Liver (tissue), 9 donors: Measurements from ENCODE around the gene LDB2. TPM values are rescaled to one million over a fixed set of nuclear protein-coding genes. Genes with fewer than 3 reads are reported as not detected.

ENCODE experiments used
- DNase-seq: peaks from one replicate; pipeline ENCODE4 v3.0.0-alpha.2; 2017; ENCODE audit warnings: low spot score
- H3K27ac ChIP-seq, 2 donors: one replicate each; pipeline ENCODE4 v1.7.0; 2013; ENCODE audit warnings: inconsistent platforms in 2 of 2, low read length in 2 of 2, control low read depth in 1 of 2, low read depth in 1 of 2, mild to moderate bottlenecking in 1 of 2
- H3K27me3 ChIP-seq, 4 donors: one replicate each; pipeline versions ENCODE4 v1.6.1 to v1.7.0; 2013; ENCODE audit warnings: low read length in 3 of 4, inconsistent platforms in 1 of 4, mild to moderate bottlenecking in 1 of 4, moderate library complexity in 1 of 4; ENCODE audit not compliant: control insufficient read depth in 4 of 4, insufficient read depth in 4 of 4
- H3K36me3 ChIP-seq, 4 donors: one replicate each; pipeline versions ENCODE4 v1.6.1 to v1.7.0; 2013; ENCODE audit warnings: low read length in 3 of 4, mild to moderate bottlenecking in 3 of 4, low read depth in 1 of 4, moderate library complexity in 1 of 4; ENCODE audit not compliant: control insufficient read depth in 4 of 4, insufficient read depth in 3 of 4
- H3K4me1 ChIP-seq, 4 donors: one replicate each; pipeline versions ENCODE4 v1.6.1 to v1.7.0; 2013; ENCODE audit warnings: low read length in 3 of 4, mild to moderate bottlenecking in 3 of 4, moderate library complexity in 1 of 4; ENCODE audit not compliant: control insufficient read depth in 4 of 4, insufficient read depth in 4 of 4
- H3K4me3 ChIP-seq, 3 donors: one replicate each; pipeline versions ENCODE4 v1.6.1 to v1.7.0; 2013; ENCODE audit warnings: low read length in 3 of 3, control low read depth in 1 of 3, low read depth in 1 of 3, mild to moderate bottlenecking in 1 of 3
- H3K9ac ChIP-seq, 2 donors: one replicate each; pipeline ENCODE4 v1.7.0; 2013; ENCODE audit warnings: low read length in 2 of 2, mild to moderate bottlenecking in 2 of 2, moderate library complexity in 2 of 2, control low read depth in 1 of 2, low read depth in 1 of 2
- H3K9me3 ChIP-seq, 4 donors: one replicate each; pipeline versions ENCODE4 v1.6.1 to v1.7.0; 2013; ENCODE audit warnings: low read length in 3 of 4; ENCODE audit not compliant: control insufficient read depth in 4 of 4
- ATF3 ChIP-seq: IDR thresholded peaks from 2 replicates; pipeline ENCODE4 v1.6.1; 2016; ENCODE audit warnings: antibody characterized with exemption
- CTCF ChIP-seq: fragments of 150-350 bp; IDR thresholded peaks from 2 replicates; pipeline ENCODE4 v1.5.1; 2017; ENCODE audit warnings: improper control_type of control experiment, low read depth, low read length; ENCODE audit not compliant: missing input control
- EGR1 ChIP-seq, 2 donors: IDR thresholded peaks; 2 replicates each; pipeline ENCODE4 v1.6.1; 2016 to 2018; ENCODE audit warnings: antibody characterized with exemption in 2 of 2, low read depth in 2 of 2
- FOXA1 ChIP-seq: IDR thresholded peaks from 2 replicates; pipeline ENCODE4 v1.6.1; 2016; ENCODE audit warnings: antibody characterized with exemption
- GABPA ChIP-seq, 2 donors: IDR thresholded peaks in 1 of 2; conservative IDR thresholded peaks in 1 of 2; 2 replicates each; pipeline ENCODE4 v1.6.1; 2016; ENCODE audit warnings: antibody characterized with exemption in 2 of 2, mild to moderate bottlenecking in 1 of 2, moderate library complexity in 1 of 2
- HNF4A ChIP-seq, 2 donors: conservative IDR thresholded peaks; 2 replicates each; pipeline ENCODE4 v1.6.1; 2016; ENCODE audit warnings: antibody characterized with exemption in 2 of 2, mild to moderate bottlenecking in 2 of 2
- HNF4G ChIP-seq: IDR thresholded peaks from 2 replicates; pipeline ENCODE4 v1.6.1; 2016; ENCODE audit warnings: antibody characterized with exemption
- JUND ChIP-seq, 2 donors: IDR thresholded peaks; 2 replicates each; pipeline ENCODE4 v1.6.1; 2016; ENCODE audit warnings: antibody characterized with exemption in 2 of 2
- MAX ChIP-seq: IDR thresholded peaks from 2 replicates; pipeline ENCODE4 v1.6.1; 2016; ENCODE audit warnings: antibody characterized with exemption
- NR2F2 ChIP-seq: IDR thresholded peaks from 2 replicates; pipeline ENCODE4 v1.6.1; 2016; ENCODE audit warnings: antibody characterized with exemption
- RAD21 ChIP-seq, 2 donors: IDR thresholded peaks; 2 replicates each; pipeline ENCODE4 v1.6.1; 2016; ENCODE audit warnings: antibody characterized with exemption in 2 of 2, mild to moderate bottlenecking in 2 of 2
- REST ChIP-seq: IDR thresholded peaks from 2 replicates; pipeline ENCODE4 v1.6.1; 2016; ENCODE audit warnings: antibody characterized with exemption, mild to moderate bottlenecking
- RXRA ChIP-seq, 2 donors: IDR thresholded peaks; 2 replicates each; pipeline ENCODE4 v1.6.1; 2017 to 2018; ENCODE audit warnings: antibody characterized with exemption in 2 of 2, mild to moderate bottlenecking in 1 of 2
- SP1 ChIP-seq: IDR thresholded peaks from 2 replicates; pipeline ENCODE4 v1.6.1; 2018; ENCODE audit warnings: antibody characterized with exemption, mild to moderate bottlenecking
- TAF1 ChIP-seq: conservative IDR thresholded peaks from 2 replicates; pipeline ENCODE4 v1.6.1; 2016; ENCODE audit warnings: antibody characterized with exemption, mild to moderate bottlenecking
- YY1 ChIP-seq: IDR thresholded peaks from 2 replicates; pipeline ENCODE4 v1.6.1; 2016; ENCODE audit warnings: antibody characterized with exemption, mild to moderate bottlenecking
- ZBTB33 ChIP-seq: IDR thresholded peaks from 2 replicates; pipeline ENCODE4 v1.6.1; 2016; ENCODE audit warnings: antibody characterized with exemption
- WGBS: extraction: QIAGEN DNeasy Blood & Tissue Kit; methylation state at CpG from one replicate; pipeline ENCODE4 v1.1.7; 2013; 5-methylcytosine and 5-hydroxymethylcytosine counted together
- polyA plus RNA-seq, 2 donors: library from polyadenylated mRNA; stranded (reverse) in 1 of 2; unstranded in 1 of 2; fragments of 200-250 nt in 1 of 2; fragments of >200 nt in 1 of 2; fragmentation: Nextera tagmentation in 1 of 2; extraction: Ambion mirVana in 1 of 2; gene quantifications; one replicate each; pipeline versions ENCODE4 v1.2.1 to v1.2.3, GENCODE V29; 2013 to 2015
- total RNA-seq, 2 donors: library from RNA; depleted of rRNA; stranded (reverse); fragments of >200 nt; gene quantifications; one replicate each; pipeline ENCODE4 v1.2.3, GENCODE V29; 2014
- donor health status: healthy.
- donor health status: healthy.
- donor health status: healthy.
- donor health status: healthy.
- donor health status: healthy.

LDB2 gene
- total and polyA plus RNA-seq, 4 donors: 7.4 to 31.9 (median 16.8) TPM

GRCh38 chr4:16939178-16939577, 40.7 kb upstream of the LDB2 start:
- Histone ChIP-seq H3K4me3 (no peak overlapping the region), H3K27me3 (no peaks in the 10 kb centered on the region), H3K36me3 (no peaks in the 10 kb centered on the region), H3K27ac (no peak overlapping the region), H3K4me1 (no peaks in the 10 kb centered on the region), H3K9me3 (peaks cover 0 to 3% (median 0%) of the 10 kb centered on the region in 4 donors), H3K9ac (no peak overlapping the region)
- 89% methylated on average over 2 of the region's 2 CpGs for WGBS
- no peak for DNase-seq
- TF ChIP-seq HNF4G (no peak), JUND (IDR thresholded peaks at IDR 0.05) (no peak), EGR1 (IDR thresholded peaks at IDR 0.05; ENCODE audit: low read depth in 2 of 2) (no peak), ZBTB33 (no peak), REST (no peak), FOXA1 (no peak), CTCF (no peak), ATF3 (no peak), RXRA (IDR thresholded peaks at IDR 0.05) (no peak), NR2F2 (no peak), SP1 (no peak), MAX (no peak), HNF4A (conservative IDR thresholded peaks at IDR 0.05) (no peak)

GRCh38 chr4:16938512-16939040, 40.1 kb upstream of the LDB2 start:
- Histone ChIP-seq H3K4me1 (no peaks in the 10 kb centered on the region), H3K27me3 (no peaks in the 10 kb centered on the region), H3K9ac (no peak overlapping the region), H3K4me3 (no peak overlapping the region), H3K36me3 (no peaks in the 10 kb centered on the region), H3K27ac (no peak overlapping the region), H3K9me3 (peaks cover 0 to 3% (median 0%) of the 10 kb centered on the region in 4 donors)
- no peak for TF ChIP-seq EGR1 (IDR thresholded peaks at IDR 0.05; ENCODE audit: low read depth in 2 of 2)
- no peak for TF ChIP-seq YY1
- TF ChIP-seq TAF1: no peak
- no peak for TF ChIP-seq REST
- no peak for TF ChIP-seq MAX
- no peak for TF ChIP-seq FOXA1
- TF ChIP-seq HNF4A (conservative IDR thresholded peaks at IDR 0.05): no peak
- TF ChIP-seq SP1: no peak
- no peak for TF ChIP-seq HNF4G
- TF ChIP-seq NR2F2: no peak
- TF ChIP-seq GABPA (IDR thresholded peaks at IDR 0.05 in 1 of 2, conservative IDR thresholded peaks at IDR 0.05 in 1 of 2): no peak
- no peak for TF ChIP-seq ZBTB33
- no peak for TF ChIP-seq RXRA (IDR thresholded peaks at IDR 0.05)
- TF ChIP-seq JUND (IDR thresholded peaks at IDR 0.05): no peak
- no peak for TF ChIP-seq RAD21 (IDR thresholded peaks at IDR 0.05)
- DNase-seq: no peak
- 78% methylated on average over 6 of the region's 6 CpGs for WGBS
